GM12892 (cell line): ENCODE data around the gene CFAP97.

Experiments
- DNase-seq: peaks from one replicate; pipeline ENCODE4 v3.0.0; 2011; ENCODE audit not compliant: insufficient read length
- FAIRE-seq: peaks from 2 replicates; lab custom pipeline; 2011; peaks lifted over from hg19 to GRCh38; lab: Jason Lieb, UNC
- POLR2A ChIP-seq: IDR thresholded peaks from 2 replicates; pipeline ENCODE4 v1.6.1; 2011; ENCODE audit warnings: low read depth, low read length, control low read depth
- POLR2AphosphoS5 ChIP-seq: IDR thresholded peaks from 2 replicates; pipeline ENCODE4 v1.6.1; 2011; ENCODE audit warnings: low read depth, low read length, control low read depth
- TAF1 ChIP-seq: IDR thresholded peaks from 2 replicates; pipeline ENCODE4 v1.6.1; 2011; ENCODE audit warnings: low read depth, mild to moderate bottlenecking, control low read depth, low read length, borderline replicate concordance

The CFAP97 gene

GRCh38 chr4:185144601-185145240 lies 59.1 kb downstream of the CFAP97 start:
- no peak for DNase-seq
- TF ChIP-seq TAF1 (no peak), POLR2A (no peak), POLR2AphosphoS5 (no peak)
- FAIRE-seq: no peak

GRCh38 chr4:185143601-185143969 lies 60.2 kb downstream of the CFAP97 start:
- FAIRE-seq (peak; percentile 5), DNase-seq (no peak)
- TF ChIP-seq POLR2A: no peak
- no peak for TF ChIP-seq POLR2AphosphoS5
- no peak for TF ChIP-seq TAF1

- peak; percentile 87 for DNase-seq
- TF ChIP-seq POLR2A: peak; percentile 99
- TF ChIP-seq POLR2AphosphoS5: peak; percentile 96
- TF ChIP-seq TAF1: peak; percentile 83
- FAIRE-seq: peak; percentile 94
Observed at GRCh38 chr4:185142912-185143600, 60.7 kb downstream of the CFAP97 start, which contains the start of gene SLC25A4. Gene SLC25A4, plus strand, starts transcription at chr4:185143266. Its CDS starts 107 bp downstream, at chr4:185143373.

GRCh38 chr4:185142564-185142911 lies 61.3 kb downstream of the CFAP97 start:
- TF ChIP-seq TAF1: no peak
- TF ChIP-seq POLR2AphosphoS5: no peak
- no peak for TF ChIP-seq POLR2A
- no peak for DNase-seq
- peak; percentile 67 for FAIRE-seq

GRCh38 chr4:185141777-185142176 lies 62.0 kb downstream of the CFAP97 start:
- FAIRE-seq: no peak
- TF ChIP-seq TAF1 (no peak), POLR2A (no peak), POLR2AphosphoS5 (no peak)

GRCh38 chr4:185139736-185140135 lies 64.1 kb downstream of the CFAP97 start:
- TF ChIP-seq POLR2AphosphoS5 (no peak), TAF1 (no peak), POLR2A (no peak)
- FAIRE-seq (no peak), DNase-seq (no peak)

More at GRCh38 chr4:185141777-185142176, 62.0 kb downstream of the CFAP97 start:
- DNase-seq: no peak

GRCh38 chr4:185138161-185138560 lies 65.6 kb downstream of the CFAP97 start:
- FAIRE-seq (no peak), DNase-seq (no peak)
- TF ChIP-seq POLR2AphosphoS5: no peak
- no peak for TF ChIP-seq TAF1
- TF ChIP-seq POLR2A: no peak

GRCh38 chr4:185137233-185137925 lies 66.4 kb downstream of the CFAP97 start:
- TF ChIP-seq POLR2AphosphoS5 (no peak), TAF1 (no peak), POLR2A (no peak)
- DNase-seq: no peak
- FAIRE-seq: no peak

GRCh38 chr4:185134307-185134869 lies 69.4 kb downstream of the CFAP97 start:
- TF ChIP-seq TAF1 (no peak), POLR2AphosphoS5 (no peak), POLR2A (no peak)
- peak; percentile 36 for DNase-seq
- peak; percentile 24 for FAIRE-seq

- DNase-seq: peak; percentile 56
- TF ChIP-seq TAF1: no peak
- TF ChIP-seq POLR2A: no peak
- TF ChIP-seq POLR2AphosphoS5: no peak
- FAIRE-seq: peak; percentile 78
Observed at GRCh38 chr4:185128272-185129119, 75.3 kb downstream of the CFAP97 start.
